GM23338 (cell line): ENCODE data around the gene FBXW2. TPM values are rescaled to one million over a fixed set of nuclear protein-coding genes. Genes with fewer than 3 reads are reported as not detected.

Experiments used
- ATAC-seq: fragments of 200-7000 bp; cut with Tn5 transposase; 3 replicates; pipeline ENCODE4 v1.9.1; 2020
- DNase-seq: peaks from one replicate; pipeline ENCODE4 v3.0.0-alpha.2; 2015; ENCODE audit warnings: low spot score
- H2AFZ ChIP-seq: fragments of 200-600 bp; sonication (generic); 2 replicates; pipeline ENCODE4 v1.8.0; 2016; ENCODE audit warnings: antibody characterized with exemption, mild to moderate bottlenecking, moderate library complexity
- H3F3A ChIP-seq: fragments of 200-600 bp; sonication (generic); replicated peaks from 2 replicates; pipeline ENCODE4 v1.8.0; 2017; ENCODE audit warnings: antibody characterized with exemption, mixed run types, low read depth
- H3K27ac ChIP-seq: fragments of 200-600 bp; sonication (generic); 2 replicates; pipeline ENCODE4 v1.6.1; 2016; ENCODE audit warnings: low read depth
- H3K27me3 ChIP-seq: fragments of 200-600 bp; sonication (generic); 2 replicates; pipeline ENCODE4 v1.8.0; 2016; ENCODE audit warnings: mild to moderate bottlenecking, mixed run types, moderate library complexity; ENCODE audit not compliant: insufficient read depth
- H3K36me3 ChIP-seq: fragments of 200-600 bp; sonication (generic); 2 replicates; pipeline ENCODE4 v1.8.0; 2016; ENCODE audit warnings: mild to moderate bottlenecking; ENCODE audit not compliant: insufficient read depth
- H3K4me1 ChIP-seq: fragments of 200-600 bp; sonication (generic); 2 replicates; pipeline ENCODE4 v1.8.0; 2016; ENCODE audit warnings: mild to moderate bottlenecking, moderate library complexity; ENCODE audit not compliant: insufficient read depth
- H3K4me2 ChIP-seq: fragments of 200-600 bp; sonication (generic); 2 replicates; pipeline ENCODE4 v1.7.1; 2017; ENCODE audit warnings: mixed run types
- H3K4me3 ChIP-seq: fragments of 200-600 bp; sonication (generic); 2 replicates; pipeline ENCODE4 v1.6.1; 2016; ENCODE audit warnings: mixed run types
- H3K79me2 ChIP-seq: fragments of 200-600 bp; sonication (generic); replicated peaks from 2 replicates; pipeline ENCODE4 v1.8.0; 2017; ENCODE audit warnings: mild to moderate bottlenecking; ENCODE audit not compliant: insufficient read depth
- H3K9me2 ChIP-seq: fragments of 200-600 bp; sonication (generic); 2 replicates; pipeline ENCODE4 v1.8.0; 2017; ENCODE audit not compliant: insufficient read depth
- H4K20me1 ChIP-seq: fragments of 200-600 bp; sonication (generic); replicated peaks from 2 replicates; pipeline ENCODE4 v1.8.0; 2017; ENCODE audit warnings: mild to moderate bottlenecking; ENCODE audit not compliant: insufficient read depth
- H3K27ac Mint-ChIP-seq: 2 replicates; pipeline ENCODE4 v1.8.0; 2020; ENCODE audit warnings: inconsistent platforms, mild to moderate bottlenecking, moderate library complexity, mixed read lengths
- H3K27me3 Mint-ChIP-seq: 3 replicates; pipeline ENCODE4 v1.8.0; 2022; ENCODE audit warnings: low read depth, mild to moderate bottlenecking, moderate library complexity, mixed read lengths, inconsistent platforms; ENCODE audit not compliant: insufficient read depth, poor library complexity
- H3K36me3 Mint-ChIP-seq: 3 replicates; pipeline ENCODE4 v1.8.0; 2021; ENCODE audit warnings: low read depth, mild to moderate bottlenecking, inconsistent platforms, moderate library complexity, mixed read lengths
- H3K4me1 Mint-ChIP-seq: 3 replicates; pipeline ENCODE4 v1.8.0; 2020; ENCODE audit warnings: mild to moderate bottlenecking, inconsistent platforms, mixed read lengths
- H3K4me3 Mint-ChIP-seq: 3 replicates; pipeline ENCODE4 v1.8.0; 2021; ENCODE audit warnings: moderate library complexity, mild to moderate bottlenecking, inconsistent platforms, mixed read lengths
- H3K9me3 Mint-ChIP-seq: 3 replicates; pipeline ENCODE4 v1.8.0; 2020; ENCODE audit warnings: moderate library complexity, mild to moderate bottlenecking, inconsistent platforms, mixed read lengths
- EZH2 ChIP-seq: fragments of 200-600 bp; sonication (generic); IDR thresholded peaks from one replicate; pipeline ENCODE4 v1.8.0; 2017; ENCODE audit warnings: antibody characterized with exemption, mild to moderate bottlenecking, low read depth; ENCODE audit not compliant: unreplicated experiment
- NANOG ChIP-seq: IDR thresholded peaks from 2 replicates; pipeline ENCODE4 v1.6.1; 2016; ENCODE audit warnings: antibody characterized with exemption, borderline replicate concordance
- POLR2AphosphoS5 ChIP-seq: IDR thresholded peaks from 2 replicates; pipeline ENCODE4 v1.6.1; 2016; ENCODE audit warnings: antibody characterized with exemption, low read depth
- STAT1 ChIP-seq: IDR thresholded peaks from one replicate; pipeline ENCODE4 v1.6.1; 2016; ENCODE audit warnings: antibody characterized with exemption; ENCODE audit not compliant: unreplicated experiment
- ZNF462 ChIP-seq: fragments of 250-450 bp; sonication (Bioruptor Pico); IDR thresholded peaks from 2 replicates; pipeline ENCODE4 v1.5.0; 2020; ENCODE audit warnings: mild to moderate bottlenecking, moderate library complexity
- polyA plus RNA-seq: library from polyadenylated mRNA; unstranded; fragments of >200 nt; fragmentation: Nextera tagmentation; extraction: Ambion mirVana; gene quantifications from 2 replicates; pipeline ENCODE4 v1.2.1, GENCODE V29; 2016
- total RNA-seq: library from RNA; depleted of rRNA; stranded (reverse); fragments of >200 nt; shearing (Covaris generic); gene quantifications from 2 replicates; pipeline ENCODE4 v1.2.3, GENCODE V29; 2014
- TF ChIP-seq, protein P1 (sequence below): IDR thresholded peaks from one replicate; pipeline ENCODE4 v1.6.1; 2018; ENCODE audit warnings: antibody characterized with exemption; ENCODE audit not compliant: unreplicated experiment

FBXW2 gene
- total and polyA plus RNA-seq, 2 experiments from 2014 or later: 10.0 to 55.2 TPM

DNA sequence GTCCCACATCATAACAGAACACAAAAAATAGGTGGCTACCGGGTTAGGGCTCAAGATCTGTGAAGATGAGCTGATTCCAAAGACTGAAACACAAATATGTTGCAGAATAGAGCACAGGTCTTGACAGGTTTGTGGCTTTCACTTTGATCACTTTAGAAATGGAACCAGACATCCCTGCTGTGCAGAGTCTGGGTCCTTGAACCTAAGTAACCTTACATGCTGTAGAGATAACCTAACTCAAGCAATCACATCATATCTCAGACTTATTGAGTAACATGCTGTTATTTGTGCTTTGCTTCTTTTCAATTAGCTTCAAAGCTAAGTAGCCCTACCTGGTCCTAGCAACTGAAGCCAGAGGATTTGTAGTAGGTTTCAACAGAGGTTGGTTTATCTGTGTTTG lies 24.3 kb downstream of the FBXW2 start:
- Histone ChIP-seq H3K4me3 (no peak overlapping the region), H3K4me2 (no peak overlapping the region), H3K9me2 (no peaks in the 10 kb centered on the region), H3F3A (0 out of 2 replicates have a peak, but pooled peaks cover 2% of the 10 kb centered on the region), H2AFZ (no peak overlapping the region), H4K20me1 (peaks cover 14% of the 10 kb centered on the region; the same call in 1 of the 2 replicates), H3K27me3 (no peaks in the 10 kb centered on the region), H3K36me3 (peaks cover 27% of the 10 kb centered on the region), H3K27ac (peak overlapping the region; percentile 9; the same call in 1 of the 2 replicates), H3K79me2 (no peaks in the 10 kb centered on the region), H3K4me1 (peaks cover 8% of the 10 kb centered on the region; the same call in 1 of the 2 replicates)
- no peak overlapping the region for H3K4me3 Mint-ChIP-seq
- DNase-seq: no peak
- peaks cover 60% of the 10 kb centered on the region for H3K36me3 Mint-ChIP-seq
- no peaks in the 10 kb centered on the region for H3K4me1 Mint-ChIP-seq
- no peak for ATAC-seq
- H3K27me3 Mint-ChIP-seq: no peaks in the 10 kb centered on the region
- TF ChIP-seq EZH2 (no peak), POLR2AphosphoS5 (no peak), ZNF462 (CRISPR knock-in tag) (no peak), NANOG (no peak), STAT1 (no peak)
- TF ChIP-seq, protein P1, sequence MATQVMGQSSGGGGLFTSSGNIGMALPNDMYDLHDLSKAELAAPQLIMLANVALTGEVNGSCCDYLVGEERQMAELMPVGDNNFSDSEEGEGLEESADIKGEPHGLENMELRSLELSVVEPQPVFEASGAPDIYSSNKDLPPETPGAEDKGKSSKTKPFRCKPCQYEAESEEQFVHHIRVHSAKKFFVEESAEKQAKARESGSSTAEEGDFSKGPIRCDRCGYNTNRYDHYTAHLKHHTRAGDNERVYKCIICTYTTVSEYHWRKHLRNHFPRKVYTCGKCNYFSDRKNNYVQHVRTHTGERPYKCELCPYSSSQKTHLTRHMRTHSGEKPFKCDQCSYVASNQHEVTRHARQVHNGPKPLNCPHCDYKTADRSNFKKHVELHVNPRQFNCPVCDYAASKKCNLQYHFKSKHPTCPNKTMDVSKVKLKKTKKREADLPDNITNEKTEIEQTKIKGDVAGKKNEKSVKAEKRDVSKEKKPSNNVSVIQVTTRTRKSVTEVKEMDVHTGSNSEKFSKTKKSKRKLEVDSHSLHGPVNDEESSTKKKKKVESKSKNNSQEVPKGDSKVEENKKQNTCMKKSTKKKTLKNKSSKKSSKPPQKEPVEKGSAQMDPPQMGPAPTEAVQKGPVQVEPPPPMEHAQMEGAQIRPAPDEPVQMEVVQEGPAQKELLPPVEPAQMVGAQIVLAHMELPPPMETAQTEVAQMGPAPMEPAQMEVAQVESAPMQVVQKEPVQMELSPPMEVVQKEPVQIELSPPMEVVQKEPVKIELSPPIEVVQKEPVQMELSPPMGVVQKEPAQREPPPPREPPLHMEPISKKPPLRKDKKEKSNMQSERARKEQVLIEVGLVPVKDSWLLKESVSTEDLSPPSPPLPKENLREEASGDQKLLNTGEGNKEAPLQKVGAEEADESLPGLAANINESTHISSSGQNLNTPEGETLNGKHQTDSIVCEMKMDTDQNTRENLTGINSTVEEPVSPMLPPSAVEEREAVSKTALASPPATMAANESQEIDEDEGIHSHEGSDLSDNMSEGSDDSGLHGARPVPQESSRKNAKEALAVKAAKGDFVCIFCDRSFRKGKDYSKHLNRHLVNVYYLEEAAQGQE: no peak
- no peaks in the 10 kb centered on the region for H3K9me3 Mint-ChIP-seq
- no peak overlapping the region for H3K27ac Mint-ChIP-seq
